NCI-H1436 (cell line): ENCODE data around the gene IL1RAPL1.
"Not testable (repeated sequence)": the region's sequence is repeated elsewhere in the genome, so short reads cannot be mapped to it uniquely, and the experiment has no call there.

Source experiments
- DNase-seq: peaks from one replicate; lab custom pipeline; 2025; lab: John Stamatoyannopoulos, UW

IL1RAPL1 gene

GRCh38 chrX:29275928-29276327 is 688.7 kb downstream of the IL1RAPL1 start:
- no peak for DNase-seq

GRCh38 chrX:29281078-29281742 is 694.0 kb downstream of the IL1RAPL1 start:
- no peak for DNase-seq

GRCh38 chrX:29285664-29286063 is 698.4 kb downstream of the IL1RAPL1 start:
- DNase-seq, result no peak

GRCh38 chrX:29295987-29296680 is 708.9 kb downstream of the IL1RAPL1 start:
- no peak for DNase-seq

- no peak for DNase-seq
These were observed 710.0 kb downstream of the IL1RAPL1 start for GRCh38 chrX:29297171-29297800.

GRCh38 chrX:29299684-29300083 is 712.4 kb downstream of the IL1RAPL1 start:
- DNase-seq, result no peak

- DNase-seq, result no peak
These were observed 721.5 kb downstream of the IL1RAPL1 start for GRCh38 chrX:29308726-29309125.

GRCh38 chrX:29315931-29316330 is 728.7 kb downstream of the IL1RAPL1 start:
- no peak for DNase-seq

GRCh38 chrX:29318012-29318411 is 730.8 kb downstream of the IL1RAPL1 start:
- no peak for DNase-seq

- DNase-seq, result not testable (repeated sequence)
These were observed 745.2 kb downstream of the IL1RAPL1 start for GRCh38 chrX:29332429-29332828.

- not testable (repeated sequence) for DNase-seq
These were observed 745.8 kb downstream of the IL1RAPL1 start for GRCh38 chrX:29333091-29333490.

- no peak for DNase-seq
These were observed 761.0 kb downstream of the IL1RAPL1 start for GRCh38 chrX:29348288-29348687.

- DNase-seq, result no peak
These were observed 772.0 kb downstream of the IL1RAPL1 start for GRCh38 chrX:29359276-29359675.

GRCh38 chrX:29374765-29375164 is 787.5 kb downstream of the IL1RAPL1 start:
- DNase-seq, result not testable (repeated sequence)

GRCh38 chrX:29376584-29376983 is 789.3 kb downstream of the IL1RAPL1 start:
- no peak for DNase-seq

- no peak for DNase-seq
These were observed 795.6 kb downstream of the IL1RAPL1 start for GRCh38 chrX:29382811-29383210.

- DNase-seq, result no peak
These were observed 801.3 kb downstream of the IL1RAPL1 start for GRCh38 chrX:29388509-29388908.

GRCh38 chrX:29397506-29397905 is 810.3 kb downstream of the IL1RAPL1 start:
- DNase-seq, result no peak

GRCh38 chrX:29407357-29407756 is 820.1 kb downstream of the IL1RAPL1 start:
- no peak for DNase-seq

GRCh38 chrX:29419774-29420553 is 832.7 kb downstream of the IL1RAPL1 start:
- no peak for DNase-seq

- DNase-seq, result no peak
These were observed 834.8 kb downstream of the IL1RAPL1 start for GRCh38 chrX:29422034-29422433.

- no peak for DNase-seq
These were observed 844.6 kb downstream of the IL1RAPL1 start for GRCh38 chrX:29431895-29432294.
